Chondrocyte (in vitro differentiated cells): ENCODE data around the gene ARID5A. TPM values are rescaled to one million over a fixed set of nuclear protein-coding genes. Genes with fewer than 3 reads are reported as not detected.
A peak's percentile ranks its signal among the peaks of the same experiment; 100 is the strongest.

Experiments used
- DNase-seq: peaks from one replicate; pipeline ENCODE4 v3.0.0; 2021; ENCODE audit warnings: mixed read lengths, low spot score
- H3K27ac Mint-ChIP-seq: one replicate; pipeline ENCODE4 v1.8.0; 2021; ENCODE audit warnings: mild to moderate bottlenecking, moderate library complexity, mixed read lengths; ENCODE audit not compliant: unreplicated experiment
- H3K27me3 Mint-ChIP-seq: 2 replicates; pipeline ENCODE4 v1.8.0; 2021; ENCODE audit warnings: low read depth, mixed read lengths
- H3K36me3 Mint-ChIP-seq: 2 replicates; pipeline ENCODE4 v1.8.0; 2021; ENCODE audit warnings: low read depth, mixed read lengths
- H3K4me1 Mint-ChIP-seq: 2 replicates; pipeline ENCODE4 v1.8.0; 2021; ENCODE audit warnings: low read depth, mild to moderate bottlenecking, mixed read lengths
- H3K4me3 Mint-ChIP-seq: one replicate; pipeline ENCODE4 v1.8.0; 2021; ENCODE audit warnings: mild to moderate bottlenecking, moderate library complexity, mixed read lengths; ENCODE audit not compliant: unreplicated experiment
- H3K9me3 Mint-ChIP-seq: 2 replicates; pipeline ENCODE4 v1.8.0; 2021; ENCODE audit warnings: low read depth, mixed read lengths
- CTCF ChIP-seq: fragments of 200-600 bp; sonication (generic); IDR thresholded peaks from 2 replicates; pipeline ENCODE4 v1.5.0; 2021; ENCODE audit warnings: antibody characterized with exemption, mild to moderate bottlenecking, moderate library complexity
- total RNA-seq: library from RNA; stranded (reverse); gene quantifications from 3 replicates; pipeline ENCODE4 v1.2.1, GENCODE V29; 2021

ARID5A gene
- total RNA-seq, 1 donor from 2014 or later: 12.9 TPM

GRCh38 chr2:96594691-96595152 lies 58.2 kb downstream of the ARID5A start:
- Mint-ChIP-seq H3K4me3 (no peak overlapping the region), H3K27ac (no peak overlapping the region), H3K4me1 (peaks cover 2% of the 10 kb centered on the region), H3K27me3 (no peaks in the 10 kb centered on the region), H3K9me3 (no peaks in the 10 kb centered on the region), H3K36me3 (peaks cover 39% of the 10 kb centered on the region)
- no peak for DNase-seq
- TF ChIP-seq CTCF: no peak

GRCh38 chr2:96596596-96596995 lies 60.0 kb downstream of the ARID5A start:
- no peaks in the 10 kb centered on the region for H3K9me3 Mint-ChIP-seq
- TF ChIP-seq CTCF: no peak
- no peak for DNase-seq
- no peak overlapping the region for H3K27ac Mint-ChIP-seq
- H3K36me3 Mint-ChIP-seq: peaks cover 47% of the 10 kb centered on the region
- H3K4me3 Mint-ChIP-seq: no peak overlapping the region
- no peaks in the 10 kb centered on the region for H3K27me3 Mint-ChIP-seq
- H3K4me1 Mint-ChIP-seq: no peaks in the 10 kb centered on the region

GRCh38 chr2:96599941-96600340 lies 63.4 kb downstream of the ARID5A start:
- Mint-ChIP-seq H3K9me3 (no peaks in the 10 kb centered on the region), H3K27me3 (no peaks in the 10 kb centered on the region), H3K4me3 (no peak overlapping the region), H3K27ac (no peak overlapping the region), H3K4me1 (no peaks in the 10 kb centered on the region), H3K36me3 (peaks cover 39% of the 10 kb centered on the region)
- DNase-seq: no peak
- no peak for TF ChIP-seq CTCF

DNA sequence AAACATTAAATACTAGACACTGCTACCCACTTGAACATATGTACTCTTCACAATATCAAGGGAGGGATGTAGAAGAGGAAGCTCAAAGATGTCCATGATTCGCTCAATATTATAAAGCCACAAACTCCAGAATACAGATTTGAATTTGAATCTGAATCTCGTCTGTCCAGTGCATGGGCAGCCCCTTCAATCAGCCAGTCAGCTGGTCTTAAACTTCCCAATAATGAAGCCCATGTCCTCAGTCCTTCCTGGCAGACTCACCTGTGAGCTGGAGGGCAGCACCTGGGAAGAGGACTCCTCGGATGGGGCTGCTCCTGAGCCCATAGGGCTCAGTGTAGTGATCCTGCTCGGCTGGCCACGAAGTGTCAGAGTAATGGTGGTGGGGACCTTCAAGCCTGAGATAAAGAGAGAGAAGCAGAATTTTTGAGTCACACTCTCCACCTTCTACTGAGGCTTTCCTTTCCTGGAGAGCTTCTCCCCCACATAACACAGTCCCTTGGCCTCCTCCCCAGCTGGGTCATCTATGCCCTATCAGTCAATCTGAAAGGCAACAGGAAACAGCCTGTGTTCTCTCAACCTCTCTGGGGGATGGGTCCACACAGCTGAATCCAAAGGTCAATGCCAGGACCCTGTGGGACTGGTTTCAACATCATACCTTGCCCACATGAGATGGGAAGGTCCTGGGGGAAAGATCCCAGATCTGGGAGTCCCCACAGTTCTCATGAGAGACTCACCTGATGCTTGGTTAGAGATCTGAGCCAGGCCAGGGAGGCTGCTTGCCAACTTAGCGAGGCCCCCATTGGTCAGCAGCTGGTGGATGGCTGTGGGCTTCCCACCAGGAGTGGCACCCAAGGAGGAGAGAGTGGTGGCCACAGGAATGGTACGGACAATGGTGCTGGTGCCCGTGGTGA lies 65.1 kb downstream of the ARID5A start:
- H3K27ac Mint-ChIP-seq: peak overlapping the region; percentile 24
- DNase-seq: no peak
- TF ChIP-seq CTCF: no peak
- H3K36me3 Mint-ChIP-seq: peaks cover 51% of the 10 kb centered on the region
- H3K4me1 Mint-ChIP-seq: no peaks in the 10 kb centered on the region
- no peaks in the 10 kb centered on the region for H3K9me3 Mint-ChIP-seq
- no peaks in the 10 kb centered on the region for H3K27me3 Mint-ChIP-seq
- no peak overlapping the region for H3K4me3 Mint-ChIP-seq

Other genes with a start within 250 kb of the ARID5A start
- gene SNRNP200, start 231.2 kb upstream of the ARID5A start, total RNA-seq: 77.8 to 101 TPM (median 82.6 TPM) in 3 replicates
- gene ITPRIPL1, start 211.4 kb upstream of the ARID5A start, total RNA-seq: 0.63 to 3.2 TPM (median 2.8 TPM) in 3 replicates
- gene NCAPH, start 201.0 kb upstream of the ARID5A start, total RNA-seq: 3.7 to 5.4 TPM (median 5.2 TPM) in 3 replicates
- gene NEURL3, start 31.4 kb upstream of the ARID5A start, total RNA-seq: not detected in 3 replicates
- gene KANSL3, start 101.6 kb downstream of the ARID5A start, total RNA-seq: 32.6 to 34.5 TPM (median 34.1 TPM) in 3 replicates
- gene FER1L5, start 106.0 kb downstream of the ARID5A start, total RNA-seq: not detected in 3 replicates
- 15.3 to 25.4 TPM (median 15.9 TPM) in 3 replicates for gene LMAN2L, start 203.3 kb downstream of the ARID5A start, total RNA-seq
- gene CNNM4, start 224.2 kb downstream of the ARID5A start, total RNA-seq: 7.6 to 8.3 TPM (median 7.7 TPM) in 3 replicates